A549 (cell line): ENCODE results near the gene TRIM8.

Experiments
- CHD2 ChIP-seq: fragments of 150-350 bp; IDR thresholded peaks from 2 replicates; pipeline ENCODE4 v1.6.1; 2014; ENCODE audit warnings: low read length; ENCODE audit not compliant: partially characterized antibody
- CTCF ChIP-seq: fragments of >200 bp; sonication (Bioruptor Twin); formaldehyde crosslinking; IDR thresholded peaks from 3 replicates; pipeline ENCODE4 v1.5.1; 2016
- EP300 ChIP-seq, 2 experiments: fragments of >200 bp; sonication (Bioruptor Twin); formaldehyde crosslinking; IDR thresholded peaks; 2 replicates in 1 of 2; 3 replicates in 1 of 2; pipeline ENCODE4 v1.6.1; 2016 to 2017
- ESRRA ChIP-seq: fragments of 150-350 bp; IDR thresholded peaks from 2 replicates; pipeline ENCODE4 v1.6.1; 2014; ENCODE audit warnings: mild to moderate bottlenecking, low read length, borderline replicate concordance
- GATA3 ChIP-seq: IDR thresholded peaks from 2 replicates; pipeline ENCODE4 v1.6.1; 2012; ENCODE audit warnings: borderline replicate concordance
- JUN ChIP-seq, 2 experiments: fragments of >200 bp; sonication (Bioruptor Twin); formaldehyde crosslinking; IDR thresholded peaks; 2 replicates in 1 of 2; 3 replicates in 1 of 2; pipeline ENCODE4 v1.6.1; 2016 to 2017
- MAX ChIP-seq: IDR thresholded peaks from 2 replicates; pipeline ENCODE4 v1.6.1; 2012
- MAZ ChIP-seq: fragments of 150-350 bp; IDR thresholded peaks from 2 replicates; pipeline ENCODE4 v1.6.1; 2014; ENCODE audit warnings: antibody characterized with exemption, low read depth, low read length, borderline replicate concordance
- RCOR1 ChIP-seq: fragments of 150-350 bp; IDR thresholded peaks from 2 replicates; pipeline ENCODE4 v1.6.1; 2014; ENCODE audit warnings: antibody characterized with exemption, low read length, low read depth

GRCh38 chr10:102675011-102675665 is 30.9 kb downstream of the TRIM8 start:
- TF ChIP-seq CTCF (no peak), MAZ (no peak), MAX (no peak), CHD2 (no peak), ESRRA (no peak), JUN (IDR thresholded peaks at IDR 0.05) (no peak), GATA3 (no peak), EP300 (IDR thresholded peaks at IDR 0.05) (no peak), RCOR1 (no peak)
